A549 treated with GW870086 at 1 μM for 4 hours (cell line): ENCODE results near the gene DNAJC15. TPM values are rescaled to one million over a fixed set of nuclear protein-coding genes. Genes with fewer than 3 reads are reported as not detected.

Experiments used
- total RNA-seq: library from RNA; stranded (reverse); fragments of 200-300 nt; extraction: Qiagen RNA extraction; gene quantifications from 5 replicates; pipeline ENCODE4 v1.2.3, GENCODE V29; 2022; ENCODE audit warnings: low read depth

DNAJC15 gene
- total RNA-seq, result 0.05 to 0.16 TPM (median 0.05 TPM) in 5 replicates

GRCh38 chr13:43023289-43023963 is at the start of gene DNAJC15:
DNAJC15 (plus strand) TSS chr13:43023586; CDS start chr13:43023627, 41 bp downstream.

DNA sequence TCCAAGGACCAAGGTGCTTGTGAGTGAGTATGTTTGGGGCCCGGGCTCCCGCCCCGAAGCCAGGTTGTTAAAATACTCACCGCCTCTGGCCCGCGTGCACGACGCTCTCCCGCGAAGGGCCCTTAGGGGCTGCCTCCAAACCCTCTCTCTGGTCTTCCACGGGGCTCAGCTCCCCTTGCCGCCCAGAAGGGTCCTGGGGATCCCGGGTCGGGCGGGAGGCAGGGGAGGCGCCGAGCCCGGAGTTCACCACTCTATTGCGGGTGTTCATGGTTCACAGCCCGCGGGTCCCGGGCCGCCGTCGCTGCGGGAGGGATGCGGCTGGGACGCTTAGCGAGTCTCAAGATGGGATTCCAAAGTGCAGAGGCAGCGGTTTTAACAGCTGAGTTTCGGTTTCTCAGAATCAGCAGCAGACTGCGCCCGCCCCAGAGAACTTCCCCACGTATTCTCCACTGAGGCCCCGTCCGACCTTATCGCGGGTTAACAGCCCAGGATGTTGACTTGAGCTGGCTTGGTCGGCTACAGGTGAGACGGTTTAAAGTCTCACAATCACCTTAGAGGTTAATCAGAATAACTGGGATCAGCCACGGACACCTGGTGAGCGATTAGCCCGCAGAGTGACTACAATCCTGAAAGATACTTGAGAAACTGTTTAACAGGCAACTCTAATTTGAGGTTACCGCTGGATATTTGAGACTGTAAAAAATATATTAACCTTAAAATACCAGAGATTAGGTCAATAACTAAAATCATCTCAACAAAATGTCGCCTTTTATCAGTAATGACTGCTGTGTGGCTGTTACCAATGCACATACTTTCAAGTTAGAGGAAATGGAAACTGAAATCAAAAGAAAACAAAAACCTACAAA is 31.3 kb upstream of the DNAJC15 start, which contains the start of gene EPSTI1:
EPSTI1 (minus strand) TSS at position 344 of the 866 bp plus-strand sequence; CDS start at position 268, 76 bp downstream.

Other genes with a start within 250 kb of the DNAJC15 start
- not detected in 5 replicates for gene FAM216B, start 242.0 kb upstream of the DNAJC15 start, total RNA-seq
- gene EPSTI1, start 31.3 kb upstream of the DNAJC15 start, total RNA-seq, result 0.03 to 0.22 TPM (median 0.16 TPM) in 4 of 5 replicates, not detected in the other